ENCODE results near the gene AIP.

- no peak for TF ChIP-seq POLR2A (conservative IDR thresholded peaks at IDR 0.05)
- TF ChIP-seq ZBTB2 (IDR thresholded peaks at IDR 0.05): no peak
- no peak for TF ChIP-seq REST (IDR thresholded peaks at IDR 0.05; ENCODE audit: borderline replicate concordance)
- TF ChIP-seq REST (CRISPR knock-in tag; IDR thresholded peaks at IDR 0.05; ENCODE audit: low read depth): no peak
- no peak for TF ChIP-seq ZNF609 (CRISPR knock-in tag; IDR thresholded peaks at IDR 0.05; ENCODE audit: borderline replicate concordance)
- TF ChIP-seq HMG20B (CRISPR knock-in tag; IDR thresholded peaks at IDR 0.05): no peak
- TF ChIP-seq SFPQ (IDR thresholded peaks at IDR 0.05; ENCODE audit: low read depth, low read length): no peak
- TF ChIP-seq RFX1 (IDR thresholded peaks at IDR 0.05): no peak
- no peak for TF ChIP-seq CTCF (IDR thresholded peaks at IDR 0.05 in 2 of 3, conservative IDR thresholded peaks at IDR 0.05 in 1 of 3; ENCODE audit: insufficient read depth in 2 of 3, low read depth in 1 of 3, low read length in 3 of 3)
- no peak for TF ChIP-seq KAT8 (IDR thresholded peaks at IDR 0.05; ENCODE audit: low read depth)
- no peak for TF ChIP-seq SRSF1 (IDR thresholded peaks at IDR 0.05; ENCODE audit: low read depth, low read length)
- no peak for TF ChIP-seq MYC (IDR thresholded peaks at IDR 0.05; ENCODE audit: low read depth, low read length)
- no peak for TF ChIP-seq MYC (CRISPR knock-in tag; IDR thresholded peaks at IDR 0.05; ENCODE audit: borderline replicate concordance, low read depth)
Observed at GRCh38 chr11:67538306-67538705, 55.5 kb downstream of the AIP start.

All from K562 (cell line).